Retinal pigment epithelial cell (primary cell): ENCODE measurements around the gene DPM3.
"Not testable (repeated sequence)": the region's sequence is repeated elsewhere in the genome, so short reads cannot be mapped to it uniquely, and the experiment has no call there.

Experiments used
- DNase-seq: peaks from one replicate; pipeline ENCODE4 v3.0.0-alpha.2; 2010; ENCODE audit warnings: low read depth
- H3K4me3 ChIP-seq: 2 replicates; pipeline ENCODE4 v1.5.1; 2011; ENCODE audit warnings: mild to moderate bottlenecking, low read length, control low read depth, moderate library complexity
- CTCF ChIP-seq: conservative IDR thresholded peaks from 2 replicates; pipeline ENCODE4 v1.5.1; 2011; ENCODE audit warnings: low read depth, low read length, control low read depth, inconsistent platforms

Gene DPM3

DNA sequence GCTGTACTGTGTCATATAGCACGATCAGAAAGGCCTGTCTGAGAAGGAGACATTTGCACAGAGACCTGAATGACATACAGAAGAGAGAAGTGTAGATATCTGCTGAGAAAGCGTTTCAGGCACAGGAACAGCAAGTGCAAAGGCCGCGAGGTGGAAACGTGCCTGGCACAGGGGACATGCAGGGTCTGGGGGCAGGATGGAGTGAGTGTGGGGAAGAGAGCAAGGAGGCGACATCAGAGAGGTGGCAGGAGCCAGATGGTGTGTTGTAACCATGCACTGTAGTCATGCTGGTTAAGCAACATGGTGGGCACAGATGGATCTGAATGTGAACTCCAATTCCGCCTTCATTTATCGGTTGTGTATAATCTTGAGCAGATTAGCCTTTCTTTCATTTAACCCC is 19.8 kb upstream of the DPM3 start:
- DNase-seq: no peak
- no peak for TF ChIP-seq CTCF
- H3K4me3 ChIP-seq: no peak overlapping the region

DNA sequence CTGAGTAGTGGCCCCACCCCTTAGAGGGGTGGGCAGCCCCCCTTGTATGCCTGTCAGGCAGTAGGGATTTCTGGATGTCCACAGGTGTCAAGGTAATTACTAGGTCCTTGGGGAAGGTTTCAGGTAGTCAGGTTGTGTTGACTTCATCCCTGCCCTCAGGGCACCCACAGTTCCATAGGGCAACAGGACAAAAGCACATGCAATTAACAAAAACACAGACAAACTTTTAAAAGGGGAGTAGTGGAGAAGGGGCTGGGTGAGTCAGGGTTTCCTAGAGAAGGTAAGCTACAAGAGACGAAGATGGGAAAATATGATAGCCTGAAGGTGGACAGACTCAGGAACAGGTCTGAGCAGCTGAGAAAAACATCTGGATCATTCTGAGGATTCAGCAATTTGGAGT is 18.7 kb upstream of the DPM3 start:
- DNase-seq: no peak
- no peak overlapping the region for H3K4me3 ChIP-seq
- no peak for TF ChIP-seq CTCF

DNA sequence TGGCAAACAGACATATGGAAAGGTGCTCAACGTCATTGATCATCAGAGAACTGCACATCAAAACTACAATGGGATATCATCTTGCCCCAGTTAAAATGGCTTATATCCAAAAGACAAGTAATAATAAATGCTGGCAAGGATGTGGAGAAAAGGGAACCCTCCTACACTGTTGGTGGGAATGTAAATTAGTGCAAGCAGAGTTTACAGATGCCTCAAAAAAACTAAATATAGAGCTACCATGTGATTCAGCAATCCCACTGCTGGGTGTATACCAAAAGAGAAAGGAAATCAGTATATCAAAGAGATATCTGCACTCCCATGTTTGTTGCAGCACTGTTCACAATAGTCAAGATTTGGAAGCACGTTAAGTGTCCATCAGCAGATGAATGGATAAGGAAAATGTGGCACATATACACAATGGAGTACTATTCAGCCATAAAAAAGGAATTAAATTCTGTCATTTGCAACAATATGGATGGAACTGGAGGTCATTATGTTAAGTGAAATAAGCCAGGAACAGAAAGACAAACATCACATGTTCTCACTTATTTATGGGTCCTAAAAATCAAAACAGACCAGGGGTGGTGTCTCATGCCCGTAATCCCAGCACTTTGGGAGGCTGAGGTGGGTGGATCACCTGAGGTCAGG is 15.8 kb upstream of the DPM3 start:
- H3K4me3 ChIP-seq, DNase-seq: not testable (repeated sequence)

- DNase-seq: no peak
- TF ChIP-seq CTCF: no peak
- H3K4me3 ChIP-seq: no peak overlapping the region
These were observed 5.2 kb upstream of the DPM3 start for GRCh38 chr1:155145491-155145890.

GRCh38 chr1:155141749-155142148 is 1.4 kb upstream of the DPM3 start:
- no peak for TF ChIP-seq CTCF
- H3K4me3 ChIP-seq: no peak overlapping the region
- DNase-seq: no peak

GRCh38 chr1:155140630-155140953 is 261 bp upstream of the DPM3 start:
- TF ChIP-seq CTCF: no peak
- no peak for DNase-seq
- H3K4me3 ChIP-seq: peak overlapping the region; percentile 96

GRCh38 chr1:155137154-155137949 is 3.0 kb downstream of the DPM3 start:
- TF ChIP-seq CTCF: no peak
- H3K4me3 ChIP-seq: peak overlapping the region; percentile 37
- no peak for DNase-seq
